OCI-LY1 (cell line): ENCODE measurements around the gene DMTF1.

Experiments used
- EZH2 ChIP-seq: fragments of 200-600 bp; sonication (generic), shearing (Covaris generic); IDR thresholded peaks from 2 replicates; pipeline ENCODE4 v1.8.0; 2017; ENCODE audit warnings: borderline replicate concordance, mixed run types, mild to moderate bottlenecking, antibody characterized with exemption, low read length, moderate library complexity, mixed read lengths
- TF ChIP-seq, protein P1 (sequence below): fragments of 200-600 bp; sonication (generic), shearing (Covaris generic); IDR thresholded peaks from 2 replicates; pipeline ENCODE4 v1.5.1; 2017; ENCODE audit warnings: mild to moderate bottlenecking, antibody characterized with exemption, low read length, moderate library complexity, mixed read lengths

DNA sequence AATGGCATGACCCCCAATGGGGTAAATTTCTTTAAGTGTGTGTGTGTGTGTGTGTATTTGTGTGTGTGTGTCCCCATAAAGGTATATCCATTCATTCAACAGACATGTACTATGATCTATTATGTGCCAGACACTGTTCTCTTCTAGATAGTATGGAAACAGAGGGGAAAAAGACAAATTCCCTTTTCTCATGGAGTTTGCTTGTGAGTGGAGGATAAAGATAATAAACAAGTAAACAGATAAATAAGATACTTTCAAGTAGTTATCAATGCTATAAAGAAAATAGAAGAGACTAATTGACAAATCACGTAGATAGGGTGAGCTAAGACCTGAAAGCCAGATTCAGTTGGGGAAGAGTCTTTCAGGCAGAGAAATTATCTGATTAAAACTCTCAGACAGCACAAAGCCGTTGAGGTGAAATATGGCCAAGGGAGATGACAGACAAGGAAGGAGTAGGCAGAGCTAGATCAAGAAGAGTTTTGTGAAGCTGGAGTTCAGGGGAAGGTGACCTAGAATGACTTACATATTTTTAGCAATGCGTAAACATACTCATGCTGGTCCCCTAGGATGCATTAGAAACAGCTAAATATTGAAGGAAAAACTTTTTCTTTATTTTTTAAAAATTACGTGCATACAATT, 45.2 kb upstream of the DMTF1 start:
- TF ChIP-seq EZH2: no peak
- TF ChIP-seq, protein P1, sequence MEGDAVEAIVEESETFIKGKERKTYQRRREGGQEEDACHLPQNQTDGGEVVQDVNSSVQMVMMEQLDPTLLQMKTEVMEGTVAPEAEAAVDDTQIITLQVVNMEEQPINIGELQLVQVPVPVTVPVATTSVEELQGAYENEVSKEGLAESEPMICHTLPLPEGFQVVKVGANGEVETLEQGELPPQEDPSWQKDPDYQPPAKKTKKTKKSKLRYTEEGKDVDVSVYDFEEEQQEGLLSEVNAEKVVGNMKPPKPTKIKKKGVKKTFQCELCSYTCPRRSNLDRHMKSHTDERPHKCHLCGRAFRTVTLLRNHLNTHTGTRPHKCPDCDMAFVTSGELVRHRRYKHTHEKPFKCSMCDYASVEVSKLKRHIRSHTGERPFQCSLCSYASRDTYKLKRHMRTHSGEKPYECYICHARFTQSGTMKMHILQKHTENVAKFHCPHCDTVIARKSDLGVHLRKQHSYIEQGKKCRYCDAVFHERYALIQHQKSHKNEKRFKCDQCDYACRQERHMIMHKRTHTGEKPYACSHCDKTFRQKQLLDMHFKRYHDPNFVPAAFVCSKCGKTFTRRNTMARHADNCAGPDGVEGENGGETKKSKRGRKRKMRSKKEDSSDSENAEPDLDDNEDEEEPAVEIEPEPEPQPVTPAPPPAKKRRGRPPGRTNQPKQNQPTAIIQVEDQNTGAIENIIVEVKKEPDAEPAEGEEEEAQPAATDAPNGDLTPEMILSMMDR: no peak
